HG03460 (cell line): ENCODE results near the gene OMA1.
"Not testable (repeated sequence)": the region's sequence is repeated elsewhere in the genome, so short reads cannot be mapped to it uniquely, and the experiment has no call there.

Source experiments
- ATAC-seq: cut with Tn5 transposase; IDR thresholded peaks from one replicate; pipeline ENCODE4 v1.9.1; 2021; ENCODE audit not compliant: unreplicated experiment

Gene OMA1

GRCh38 chr1:58529284-58529683, 17.2 kb downstream of the OMA1 start:
- ATAC-seq: no peak

- no peak for ATAC-seq
Observed at GRCh38 chr1:58528518-58528917, 18.0 kb downstream of the OMA1 start.

- no peak for ATAC-seq
Observed at GRCh38 chr1:58524353-58524945, 22.1 kb downstream of the OMA1 start.

- no peak for ATAC-seq
Observed at GRCh38 chr1:58515794-58516401, 30.6 kb downstream of the OMA1 start.

- no peak for ATAC-seq
Observed at GRCh38 chr1:58513956-58514355, 32.6 kb downstream of the OMA1 start.

- ATAC-seq: no peak
Observed at GRCh38 chr1:58508629-58509028, 37.9 kb downstream of the OMA1 start.

GRCh38 chr1:58505286-58505685, 41.2 kb downstream of the OMA1 start:
- ATAC-seq: no peak

- no peak for ATAC-seq
Observed at GRCh38 chr1:58502519-58502918, 44.0 kb downstream of the OMA1 start.

GRCh38 chr1:58500043-58500442, 46.5 kb downstream of the OMA1 start:
- ATAC-seq: no peak

- no peak for ATAC-seq
Observed at GRCh38 chr1:58497499-58497898, 49.0 kb downstream of the OMA1 start.

GRCh38 chr1:58496042-58496441, 50.5 kb downstream of the OMA1 start:
- ATAC-seq: no peak

- not testable (repeated sequence) for ATAC-seq
Observed at GRCh38 chr1:58488914-58489313, 57.6 kb downstream of the OMA1 start.

- ATAC-seq: no peak
Observed at GRCh38 chr1:58487002-58487401, 59.5 kb downstream of the OMA1 start.

- ATAC-seq: no peak
Observed at GRCh38 chr1:58481962-58482361, 64.6 kb downstream of the OMA1 start.

GRCh38 chr1:58480191-58480590, 66.3 kb downstream of the OMA1 start:
- ATAC-seq: no peak

- no peak for ATAC-seq
Observed at GRCh38 chr1:58477390-58477789, 69.1 kb downstream of the OMA1 start.

- ATAC-seq: no peak
Observed at GRCh38 chr1:58476179-58476578, 70.3 kb downstream of the OMA1 start.

GRCh38 chr1:58469476-58469875, 77.0 kb downstream of the OMA1 start:
- ATAC-seq: no peak

GRCh38 chr1:58469016-58469415, 77.5 kb downstream of the OMA1 start:
- no peak for ATAC-seq

- no peak for ATAC-seq
Observed at GRCh38 chr1:58468612-58469011, 77.9 kb downstream of the OMA1 start.

GRCh38 chr1:58466630-58467241, 79.8 kb downstream of the OMA1 start:
- ATAC-seq: no peak

GRCh38 chr1:58465825-58466629, 80.5 kb downstream of the OMA1 start:
- no peak for ATAC-seq
